BJ (cell line): Measurements from ENCODE around the gene CPNE1. TPM values are rescaled to one million over a fixed set of nuclear protein-coding genes. Genes with fewer than 3 reads are reported as not detected.

ENCODE experiments used
- CTCF ChIA-PET: fragments of 350-600 bp; formaldehyde crosslinking; extraction: SDS; loops from one replicate; lab custom pipeline; 2021; ENCODE audit warnings: antibody characterized with exemption, inconsistent platforms; lab: Yijun Ruan, JAX
- POLR2A ChIA-PET: fragments of 300-600 bp; sonication (Branson Sonifier 250); formaldehyde crosslinking; extraction: SDS; loops from one replicate; lab custom pipeline; 2021; ENCODE audit warnings: antibody characterized with exemption; lab: Charles Lee
- DNase-seq: peaks from one replicate; pipeline ENCODE4 v3.0.0-alpha.2; 2011; ENCODE audit warnings: low read depth
- H3K27me3 ChIP-seq: 2 replicates; pipeline ENCODE4 v1.6.0; 2011; ENCODE audit warnings: low read length; ENCODE audit not compliant: control insufficient read depth, insufficient read depth
- H3K36me3 ChIP-seq: 2 replicates; pipeline ENCODE4 v1.5.1; 2011; ENCODE audit warnings: low read length; ENCODE audit not compliant: control insufficient read depth, insufficient read depth
- H3K4me3 ChIP-seq: 2 replicates; pipeline ENCODE4 v1.5.1; 2011; ENCODE audit warnings: low read depth, mild to moderate bottlenecking, control low read depth, low read length
- CTCF ChIP-seq: IDR thresholded peaks from 2 replicates; pipeline ENCODE4 v1.5.1; 2011; ENCODE audit warnings: low read depth, mild to moderate bottlenecking, control low read depth, inconsistent platforms, low read length, moderate library complexity; ENCODE audit not compliant: insufficient read depth
- polyA plus RNA-seq: library from polyadenylated mRNA; depleted of rRNA; stranded (reverse); fragments of >200 nt; gene quantifications from 2 replicates; pipeline ENCODE4 v1.2.3, GENCODE V29; 2011

Gene CPNE1
- polyA plus RNA-seq, 1 experiment: 217 TPM

GRCh38 chr20:35599776-35600120, 65.0 kb downstream of the CPNE1 start:
- H3K36me3 ChIP-seq: no peaks in the 10 kb centered on the region
- H3K27me3 ChIP-seq: peaks cover 12% of the 10 kb centered on the region
- no peak for DNase-seq
- ChIA-PET POLR2A (no interaction called here), CTCF (no interaction called here)
- no peak overlapping the region for H3K4me3 ChIP-seq
- TF ChIP-seq CTCF: no peak

GRCh38 chr20:35598899-35599775, 65.6 kb downstream of the CPNE1 start:
- H3K36me3 ChIP-seq: no peaks in the 10 kb centered on the region
- ChIA-PET CTCF (interaction anchor here (0.8 kb wide), 1 partner anchor 10 kb away, joined by 5 read pairs; no protein-coding TSS in a partner anchor), POLR2A (no interaction called here)
- DNase-seq: no peak
- H3K4me3 ChIP-seq: no peak overlapping the region
- no peak for TF ChIP-seq CTCF
- peaks cover 12% of the 10 kb centered on the region for H3K27me3 ChIP-seq

GRCh38 chr20:35598476-35598875, 66.2 kb downstream of the CPNE1 start:
- no peak for TF ChIP-seq CTCF
- POLR2A ChIA-PET: no interaction called here
- Histone ChIP-seq H3K36me3 (no peaks in the 10 kb centered on the region), H3K27me3 (peaks cover 12% of the 10 kb centered on the region), H3K4me3 (no peak overlapping the region)
- CTCF ChIA-PET: interaction anchor here (0.8 kb wide), 1 partner anchor 11 kb away, joined by 5 read pairs; no protein-coding TSS in a partner anchor
- DNase-seq: no peak

- Histone ChIP-seq H3K27me3 (peaks cover 11% of the 10 kb centered on the region), H3K36me3 (no peaks in the 10 kb centered on the region), H3K4me3 (no peak overlapping the region)
- DNase-seq: no peak
- ChIA-PET POLR2A (no interaction called here), CTCF (no interaction called here)
- TF ChIP-seq CTCF: no peak
Observed at GRCh38 chr20:35597186-35597585, 67.5 kb downstream of the CPNE1 start.

GRCh38 chr20:35595901-35596300, 68.8 kb downstream of the CPNE1 start:
- ChIA-PET CTCF (interaction anchor here (1.1 kb wide), 1 partner anchor 23 kb away, joined by 3 read pairs; no protein-coding TSS in a partner anchor), POLR2A (interaction anchor here (0.5 kb wide), 1 partner anchor 14 kb away, joined by 6 read pairs; no protein-coding TSS in a partner anchor)
- H3K4me3 ChIP-seq: no peak overlapping the region
- peaks cover 10% of the 10 kb centered on the region for H3K27me3 ChIP-seq
- H3K36me3 ChIP-seq: no peaks in the 10 kb centered on the region
- no peak for TF ChIP-seq CTCF
- no peak for DNase-seq
